CD4-positive, alpha-beta T cell treated with Interleukin-12 subunit alpha and Interleukin-12 subunit beta, for 1 hour (primary cell): ENCODE results near the gene SLC22A4.

Experiments
- DNase-seq: peaks from one replicate; pipeline ENCODE4 v3.0.0-alpha.2; 2020

The SLC22A4 gene

GRCh38 chr5:132380741-132381140 is 86.5 kb downstream of the SLC22A4 start:
- DNase-seq: no peak

- DNase-seq: no peak
These were observed 87.4 kb downstream of the SLC22A4 start for GRCh38 chr5:132381614-132382013.

GRCh38 chr5:132383261-132383660 is 89.1 kb downstream of the SLC22A4 start:
- no peak for DNase-seq

- no peak for DNase-seq
These were observed 89.8 kb downstream of the SLC22A4 start for GRCh38 chr5:132383984-132384383.

- no peak for DNase-seq
These were observed 90.4 kb downstream of the SLC22A4 start for GRCh38 chr5:132384506-132385050.

GRCh38 chr5:132385326-132386105 is 91.3 kb downstream of the SLC22A4 start:
- peak; percentile 83 for DNase-seq

GRCh38 chr5:132386644-132387286 is 92.6 kb downstream of the SLC22A4 start:
- DNase-seq: peak; percentile 86

- no peak for DNase-seq
These were observed 93.5 kb downstream of the SLC22A4 start for GRCh38 chr5:132387640-132388117.

- no peak for DNase-seq
These were observed 94.3 kb downstream of the SLC22A4 start for GRCh38 chr5:132388244-132389050.

- DNase-seq: no peak
These were observed 94.8 kb downstream of the SLC22A4 start for GRCh38 chr5:132389051-132389331.

GRCh38 chr5:132389585-132390286 is 95.5 kb downstream of the SLC22A4 start:
- DNase-seq: no peak

GRCh38 chr5:132391247-132391646 is 97.1 kb downstream of the SLC22A4 start:
- no peak for DNase-seq

GRCh38 chr5:132391870-132392269 is 97.7 kb downstream of the SLC22A4 start:
- DNase-seq: no peak

GRCh38 chr5:132392411-132392810 is 98.2 kb downstream of the SLC22A4 start:
- DNase-seq: no peak

GRCh38 chr5:132392978-132393825 is 99.0 kb downstream of the SLC22A4 start:
- DNase-seq: no peak
